HL-60 (cell line): Measurements from ENCODE around the gene CILP2.

Source experiments
- TF ChIP-seq, protein P1 (sequence below): IDR thresholded peaks from one replicate; pipeline ENCODE4 v1.5.1; 2011; ENCODE audit warnings: low read length, control low read depth, inconsistent platforms; ENCODE audit not compliant: insufficient read depth
- TF ChIP-seq, protein P2 (sequence below): IDR thresholded peaks from 2 replicates; pipeline ENCODE4 v1.6.1; 2012; ENCODE audit warnings: low read depth; ENCODE audit not compliant: insufficient replicate concordance

DNA sequence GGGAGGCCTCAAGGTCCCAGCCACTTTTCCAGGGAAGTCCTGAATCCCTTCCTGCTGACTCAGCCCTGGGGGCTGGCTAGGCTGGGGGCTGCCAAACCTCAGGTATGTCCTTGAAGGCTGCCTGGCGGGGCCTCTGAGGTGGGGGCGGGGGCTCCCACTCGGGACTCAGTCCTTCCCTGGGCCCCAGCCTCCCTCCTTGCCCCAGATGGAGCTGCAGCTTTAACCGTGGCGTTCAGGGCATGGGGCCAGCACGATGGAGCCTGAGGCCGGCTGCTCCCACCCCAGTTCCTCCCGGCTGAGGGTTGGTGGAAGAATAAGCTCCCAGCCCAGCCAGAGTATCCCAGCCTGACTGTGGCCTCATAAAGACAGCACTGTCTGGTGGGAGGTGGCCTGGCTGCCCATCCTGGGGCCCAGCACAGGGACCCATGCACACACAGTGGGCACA is 12.4 kb downstream of the CILP2 start:
- TF ChIP-seq, protein P1, sequence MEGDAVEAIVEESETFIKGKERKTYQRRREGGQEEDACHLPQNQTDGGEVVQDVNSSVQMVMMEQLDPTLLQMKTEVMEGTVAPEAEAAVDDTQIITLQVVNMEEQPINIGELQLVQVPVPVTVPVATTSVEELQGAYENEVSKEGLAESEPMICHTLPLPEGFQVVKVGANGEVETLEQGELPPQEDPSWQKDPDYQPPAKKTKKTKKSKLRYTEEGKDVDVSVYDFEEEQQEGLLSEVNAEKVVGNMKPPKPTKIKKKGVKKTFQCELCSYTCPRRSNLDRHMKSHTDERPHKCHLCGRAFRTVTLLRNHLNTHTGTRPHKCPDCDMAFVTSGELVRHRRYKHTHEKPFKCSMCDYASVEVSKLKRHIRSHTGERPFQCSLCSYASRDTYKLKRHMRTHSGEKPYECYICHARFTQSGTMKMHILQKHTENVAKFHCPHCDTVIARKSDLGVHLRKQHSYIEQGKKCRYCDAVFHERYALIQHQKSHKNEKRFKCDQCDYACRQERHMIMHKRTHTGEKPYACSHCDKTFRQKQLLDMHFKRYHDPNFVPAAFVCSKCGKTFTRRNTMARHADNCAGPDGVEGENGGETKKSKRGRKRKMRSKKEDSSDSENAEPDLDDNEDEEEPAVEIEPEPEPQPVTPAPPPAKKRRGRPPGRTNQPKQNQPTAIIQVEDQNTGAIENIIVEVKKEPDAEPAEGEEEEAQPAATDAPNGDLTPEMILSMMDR, result no peak
- TF ChIP-seq, protein P2, sequence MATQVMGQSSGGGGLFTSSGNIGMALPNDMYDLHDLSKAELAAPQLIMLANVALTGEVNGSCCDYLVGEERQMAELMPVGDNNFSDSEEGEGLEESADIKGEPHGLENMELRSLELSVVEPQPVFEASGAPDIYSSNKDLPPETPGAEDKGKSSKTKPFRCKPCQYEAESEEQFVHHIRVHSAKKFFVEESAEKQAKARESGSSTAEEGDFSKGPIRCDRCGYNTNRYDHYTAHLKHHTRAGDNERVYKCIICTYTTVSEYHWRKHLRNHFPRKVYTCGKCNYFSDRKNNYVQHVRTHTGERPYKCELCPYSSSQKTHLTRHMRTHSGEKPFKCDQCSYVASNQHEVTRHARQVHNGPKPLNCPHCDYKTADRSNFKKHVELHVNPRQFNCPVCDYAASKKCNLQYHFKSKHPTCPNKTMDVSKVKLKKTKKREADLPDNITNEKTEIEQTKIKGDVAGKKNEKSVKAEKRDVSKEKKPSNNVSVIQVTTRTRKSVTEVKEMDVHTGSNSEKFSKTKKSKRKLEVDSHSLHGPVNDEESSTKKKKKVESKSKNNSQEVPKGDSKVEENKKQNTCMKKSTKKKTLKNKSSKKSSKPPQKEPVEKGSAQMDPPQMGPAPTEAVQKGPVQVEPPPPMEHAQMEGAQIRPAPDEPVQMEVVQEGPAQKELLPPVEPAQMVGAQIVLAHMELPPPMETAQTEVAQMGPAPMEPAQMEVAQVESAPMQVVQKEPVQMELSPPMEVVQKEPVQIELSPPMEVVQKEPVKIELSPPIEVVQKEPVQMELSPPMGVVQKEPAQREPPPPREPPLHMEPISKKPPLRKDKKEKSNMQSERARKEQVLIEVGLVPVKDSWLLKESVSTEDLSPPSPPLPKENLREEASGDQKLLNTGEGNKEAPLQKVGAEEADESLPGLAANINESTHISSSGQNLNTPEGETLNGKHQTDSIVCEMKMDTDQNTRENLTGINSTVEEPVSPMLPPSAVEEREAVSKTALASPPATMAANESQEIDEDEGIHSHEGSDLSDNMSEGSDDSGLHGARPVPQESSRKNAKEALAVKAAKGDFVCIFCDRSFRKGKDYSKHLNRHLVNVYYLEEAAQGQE, result no peak
